ENCODE data around the gene TBC1D8. TPM values are rescaled to one million over a fixed set of nuclear protein-coding genes. Genes with fewer than 3 reads are reported as not detected.

Gene TBC1D8
- total RNA-seq, 2 experiments from 2014 or later, result 0.73 to 1.1 TPM

- CTCF ChIA-PET, result interaction anchor here (0.7 to 1.6 kb wide), 6 partner anchors 9 to 287 kb away, joined by 3 to 4 read pairs (median 3); no protein-coding TSS in a partner anchor
- POLR2A ChIA-PET, result interaction anchor here (0.6 kb wide), 1 partner anchor 8 kb away, joined by 3 read pairs; no protein-coding TSS in a partner anchor
Measured at GRCh38 chr2:101012054-101012705, 139.0 kb downstream of the TBC1D8 start.

DNA sequence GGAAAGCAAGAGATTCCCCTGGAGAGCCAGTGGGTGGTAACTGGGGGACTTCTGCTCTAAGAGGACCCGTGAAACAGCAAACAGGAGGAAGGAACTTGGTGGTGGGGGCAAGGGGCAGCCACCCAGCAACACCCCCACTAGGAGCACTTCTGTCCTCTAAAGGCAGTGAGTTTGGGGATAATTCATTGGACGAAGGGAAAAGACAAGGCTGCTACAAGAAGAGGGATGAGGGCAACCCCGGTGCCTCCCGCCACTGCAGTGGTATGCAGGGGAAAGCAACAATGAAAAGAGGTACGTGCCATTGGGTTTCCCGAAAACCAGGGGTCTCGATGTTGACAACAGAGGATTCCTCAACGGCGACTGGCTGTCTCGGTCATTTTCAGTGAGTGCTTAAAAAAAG, 140.0 kb downstream of the TBC1D8 start:
- ChIA-PET POLR2A (no interaction called here), CTCF (no interaction called here)

DNA sequence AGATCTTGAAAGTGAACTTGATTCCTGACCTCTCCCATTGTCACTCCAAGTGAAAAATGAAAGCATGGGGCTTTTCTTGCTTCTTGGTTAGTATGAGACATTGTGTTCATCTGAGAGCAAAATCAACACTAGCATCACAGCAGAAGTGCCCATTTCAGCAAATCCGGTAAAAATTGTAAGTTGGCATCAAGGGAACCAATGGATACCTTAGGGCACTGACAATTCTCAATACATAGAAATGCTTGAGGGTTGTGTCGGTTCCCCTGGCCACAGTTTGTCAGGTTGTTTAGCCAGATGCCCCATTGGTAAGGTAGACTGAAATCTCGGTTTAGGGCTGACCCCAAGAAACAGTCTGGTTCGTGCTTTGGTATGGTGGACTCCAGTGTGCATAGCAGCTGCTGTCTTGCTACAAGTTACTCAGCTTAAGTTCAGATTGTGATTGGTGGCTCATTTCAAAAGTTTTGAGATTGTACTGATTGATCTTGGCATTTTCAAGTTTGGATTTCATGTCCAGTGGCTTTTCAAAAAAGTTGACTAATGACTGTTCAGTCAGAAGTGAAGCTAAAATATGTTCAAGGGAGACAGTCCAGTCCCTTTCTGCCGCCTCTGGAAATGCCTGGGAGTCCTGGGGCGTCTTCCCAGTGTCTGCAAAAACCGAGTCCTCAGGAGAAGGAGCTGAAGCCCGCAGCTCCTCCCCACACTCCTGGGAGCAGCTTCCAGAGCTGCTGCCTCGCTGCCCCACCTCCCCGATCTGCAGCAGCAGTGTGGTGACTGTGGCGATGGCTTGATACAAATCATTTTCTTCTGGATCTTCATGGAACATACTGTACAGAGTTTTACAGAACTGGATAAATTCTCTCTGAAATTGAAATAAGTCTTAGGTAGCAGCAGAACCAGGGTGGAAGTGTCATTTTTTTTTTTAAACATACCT, 143.5 kb downstream of the TBC1D8 start:
- CTCF ChIA-PET, result interaction anchor here (0.6 kb wide), 1 partner anchor 183 kb away, joined by 3 read pairs; no protein-coding TSS in a partner anchor
- POLR2A ChIA-PET, result interaction anchor here (0.6 kb wide), 1 partner anchor 426 kb away, joined by 10 read pairs; no protein-coding TSS in a partner anchor

GRCh38 chr2:101006065-101006715, 145.0 kb downstream of the TBC1D8 start:
- ChIA-PET CTCF (interaction anchor here (0.6 kb wide), 1 partner anchor 476 kb away, joined by 3 read pairs; no protein-coding TSS in a partner anchor), POLR2A (no interaction called here)

GRCh38 chr2:101004620-101005325, 146.4 kb downstream of the TBC1D8 start:
- POLR2A ChIA-PET, result interaction anchor here (0.7 kb wide), 1 partner anchor 1006 kb away, joined by 3 read pairs; no protein-coding TSS in a partner anchor
- CTCF ChIA-PET, result no interaction called here

GRCh38 chr2:101003278-101003775, 147.9 kb downstream of the TBC1D8 start:
- CTCF ChIA-PET, result interaction anchor here (1.0 kb wide), 1 partner anchor 9 kb away, joined by 3 read pairs; no protein-coding TSS in a partner anchor
- POLR2A ChIA-PET, result interaction anchor here (0.5 to 1.0 kb wide), 3 partner anchors 9 to 708 kb away, joined by 3 to 10 read pairs (median 3); no protein-coding TSS in a partner anchor

DNA sequence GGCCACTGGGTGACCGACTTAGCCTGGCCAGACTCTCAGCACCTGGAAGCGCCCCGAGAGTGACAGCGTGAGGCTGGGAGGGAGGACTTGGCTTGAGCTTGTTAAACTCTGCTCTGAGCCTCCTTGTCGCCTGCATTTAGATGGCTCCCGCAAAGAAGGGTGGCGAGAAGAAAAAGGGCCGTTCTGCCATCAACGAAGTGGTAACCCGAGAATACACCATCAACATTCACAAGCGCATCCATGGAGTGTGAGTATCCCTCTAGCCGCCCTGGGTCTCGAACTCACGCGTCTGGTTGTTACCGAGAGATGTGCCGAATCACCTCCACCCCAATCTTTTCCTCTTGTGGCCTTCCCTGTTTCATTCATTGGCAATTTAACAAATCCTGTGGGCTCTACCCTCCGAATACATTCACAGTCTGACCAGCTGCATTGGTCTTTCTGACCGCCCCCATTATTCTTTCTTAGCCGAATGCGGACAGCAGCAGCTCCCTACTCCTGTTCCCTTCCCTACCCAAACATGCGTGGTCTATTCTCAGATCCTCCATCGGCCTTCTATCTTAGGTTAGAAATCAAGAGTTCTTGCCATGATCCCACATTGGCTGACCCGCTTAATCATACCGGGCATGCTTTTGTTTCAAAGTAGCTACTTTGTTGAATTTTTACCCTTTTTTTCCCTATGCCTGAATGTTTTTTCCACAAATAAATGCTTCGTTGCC, 148.5 kb downstream of the TBC1D8 start:
- ChIA-PET POLR2A (interaction anchor here (0.6 to 1.7 kb wide), 2 partner anchors 72 to 440 kb away, joined by 10 to 11 read pairs; partner anchors contain the start of gene PDCL3), CTCF (interaction anchor here (1.0 kb wide), 1 partner anchor 10 kb away, joined by 3 read pairs; no protein-coding TSS in a partner anchor)

GRCh38 chr2:101001691-101002561, 149.3 kb downstream of the TBC1D8 start, which contains the start of gene RPL31:
Gene RPL31 (plus strand): TSS chr2:101002289. CDS start chr2:101002702, 413 bp downstream.
- CTCF ChIA-PET, result interaction anchor here (0.5 kb wide), 1 partner anchor 204 kb away, joined by 3 read pairs; no protein-coding TSS in a partner anchor
- POLR2A ChIA-PET, result interaction anchor here (0.7 to 1.7 kb wide), 2 partner anchors 407 to 439 kb away, joined by 3 to 11 read pairs; partner anchors contain the start of gene PDCL3

DNA sequence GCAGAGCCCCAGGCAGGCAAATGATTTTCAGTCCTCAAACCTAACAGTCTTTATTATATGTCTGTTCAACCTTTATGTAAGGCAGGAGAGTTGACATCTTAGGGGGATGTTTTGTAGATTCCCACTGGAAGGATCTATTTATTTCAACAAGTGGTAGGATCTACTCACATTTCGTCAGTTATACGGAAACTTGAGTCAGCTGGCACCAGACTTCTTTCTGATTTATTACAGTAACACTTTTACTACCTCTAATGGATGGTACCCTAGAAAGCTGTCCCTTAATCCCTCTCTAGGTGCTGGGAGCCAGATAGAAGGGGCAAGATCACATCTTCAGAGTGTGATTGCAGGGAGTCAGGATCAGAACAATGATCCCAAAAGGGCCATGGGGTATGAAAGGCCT, 151.2 kb downstream of the TBC1D8 start:
- POLR2A ChIA-PET, result no interaction called here
- CTCF ChIA-PET, result no interaction called here

- CTCF ChIA-PET, result interaction anchor here (0.6 kb wide), 1 partner anchor 417 kb away, joined by 3 read pairs; no protein-coding TSS in a partner anchor
- POLR2A ChIA-PET, result no interaction called here
Measured at GRCh38 chr2:100998235-100998573, 153.0 kb downstream of the TBC1D8 start.

DNA sequence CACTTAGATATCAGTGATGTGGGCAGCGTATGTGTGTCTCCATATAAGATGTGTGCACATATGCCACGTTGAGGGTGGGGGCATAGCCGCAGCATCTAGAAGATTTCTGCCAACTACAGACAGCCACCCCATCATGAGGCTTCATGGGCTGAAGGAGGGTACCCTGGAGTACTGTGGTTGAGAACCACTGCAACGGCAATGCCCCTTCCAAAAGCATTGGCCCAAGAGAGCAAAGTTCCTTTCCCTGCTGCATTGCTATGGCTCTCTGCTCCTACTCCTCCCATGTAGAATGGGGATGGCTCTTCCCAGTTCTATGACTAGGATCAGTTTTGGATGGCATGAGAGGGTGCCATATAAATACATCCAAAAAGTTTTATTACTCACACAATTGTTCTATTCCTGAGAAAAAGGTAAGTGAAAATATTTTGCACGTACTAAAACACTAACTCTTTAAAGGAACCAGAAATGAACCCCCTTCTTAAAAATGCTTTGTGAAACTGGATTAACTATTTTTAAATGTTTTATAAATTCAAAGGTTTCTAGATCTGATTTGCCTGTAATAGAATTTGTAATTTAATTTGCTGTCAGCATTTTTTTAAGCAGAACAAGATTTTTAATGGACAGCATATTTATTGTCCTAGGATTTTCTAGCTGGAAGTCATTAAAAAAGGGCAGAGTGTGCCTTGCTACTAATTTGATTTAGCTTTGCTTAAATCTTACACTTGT, 153.5 kb downstream of the TBC1D8 start:
- ChIA-PET CTCF (no interaction called here), POLR2A (no interaction called here)

DNA sequence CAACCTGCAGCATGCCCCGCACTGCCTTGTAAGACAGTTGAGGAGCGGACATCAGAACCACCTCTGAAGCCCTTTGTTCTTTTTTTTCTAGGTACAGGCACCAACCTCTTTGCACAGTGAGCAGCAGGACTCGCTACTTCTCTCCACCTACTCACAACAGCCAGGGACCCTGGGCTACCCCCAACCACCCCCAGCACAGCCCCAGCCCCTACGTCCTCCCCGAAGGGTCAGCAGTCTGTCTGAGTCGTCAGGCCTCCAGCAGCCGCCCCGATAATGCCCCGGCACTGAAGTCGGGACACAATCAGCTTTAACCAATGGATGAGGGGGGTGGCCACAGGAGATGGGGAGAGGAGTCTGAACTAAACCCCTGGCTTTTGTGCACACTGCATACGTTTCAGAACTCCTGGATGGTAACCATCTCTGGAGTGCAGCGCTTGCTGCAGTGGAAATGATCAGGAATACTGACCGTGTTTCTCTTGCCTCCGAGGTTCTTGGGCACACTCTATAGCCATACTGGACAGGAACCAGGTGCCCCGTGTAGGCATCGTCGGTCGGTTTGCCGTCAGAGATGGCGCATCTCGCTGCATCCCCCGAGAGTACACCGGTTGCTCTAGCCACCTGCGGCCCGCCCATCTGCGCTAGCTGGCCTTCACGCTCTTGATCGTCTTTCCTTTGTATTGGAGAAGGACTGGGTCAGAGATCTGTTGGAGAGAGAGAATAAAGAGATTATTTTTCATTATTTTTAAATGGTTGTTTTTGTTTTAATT, 155.7 kb downstream of the TBC1D8 start:
- POLR2A ChIA-PET, result no interaction called here
- CTCF ChIA-PET, result interaction anchor here (1.0 kb wide), 1 partner anchor 10 kb away, joined by 3 read pairs; no protein-coding TSS in a partner anchor

GRCh38 chr2:100993294-100993693, 157.9 kb downstream of the TBC1D8 start:
- CTCF ChIA-PET, result no interaction called here
- POLR2A ChIA-PET, result no interaction called here

DNA sequence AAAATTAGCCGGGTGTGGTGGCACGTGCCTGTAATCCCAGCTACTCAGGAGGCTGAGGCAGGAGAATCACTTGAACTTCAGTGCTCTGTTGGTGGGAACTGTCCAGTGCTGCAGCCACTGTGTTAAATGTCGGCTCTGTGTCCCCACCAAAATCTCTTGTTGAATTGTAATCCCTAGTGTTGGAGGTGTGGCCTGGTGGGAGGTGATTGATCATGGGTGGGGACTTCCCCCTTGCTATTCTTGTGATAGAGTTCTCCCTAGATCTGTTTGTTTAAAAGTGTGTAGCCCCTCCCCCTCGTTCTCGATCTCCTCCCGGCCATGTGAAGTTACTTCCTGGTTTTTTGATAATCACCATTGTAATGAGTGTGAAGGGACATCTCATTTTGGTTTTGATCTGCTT, 158.9 kb downstream of the TBC1D8 start:
- ChIA-PET CTCF (no interaction called here), POLR2A (no interaction called here)

DNA sequence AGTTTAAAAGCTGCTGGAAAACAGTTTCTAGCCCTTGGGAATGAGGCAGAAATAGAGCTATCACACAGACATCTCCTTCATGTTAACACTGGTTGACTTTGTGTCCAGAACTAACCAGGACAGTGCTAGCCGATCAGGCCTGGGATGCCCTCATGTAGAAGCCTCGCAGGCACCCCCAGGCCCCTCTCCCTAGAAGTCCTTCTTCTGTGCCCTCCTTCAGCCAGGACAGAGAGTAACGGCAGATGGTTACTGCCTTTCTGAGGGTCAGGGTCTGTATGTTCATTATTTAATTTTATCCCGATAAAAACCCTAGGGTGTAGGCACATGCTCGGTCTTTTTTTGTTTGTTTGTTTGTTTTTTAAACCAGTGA, 159.8 kb downstream of the TBC1D8 start:
- CTCF ChIA-PET, result no interaction called here
- POLR2A ChIA-PET, result no interaction called here

Measured in activated CD8-positive, alpha-beta memory T cell treated with anti-CD3 and anti-CD28 coated beads for 36 hours (primary cell).